ENCODE measurements around the gene FAM200B. TPM values are rescaled to one million over a fixed set of nuclear protein-coding genes. Genes with fewer than 3 reads are reported as not detected.

FAM200B gene
- polyA plus RNA-seq, 1 of the 3 experiments (the other 2 are of a cell fraction), result 46.3 TPM

DNA sequence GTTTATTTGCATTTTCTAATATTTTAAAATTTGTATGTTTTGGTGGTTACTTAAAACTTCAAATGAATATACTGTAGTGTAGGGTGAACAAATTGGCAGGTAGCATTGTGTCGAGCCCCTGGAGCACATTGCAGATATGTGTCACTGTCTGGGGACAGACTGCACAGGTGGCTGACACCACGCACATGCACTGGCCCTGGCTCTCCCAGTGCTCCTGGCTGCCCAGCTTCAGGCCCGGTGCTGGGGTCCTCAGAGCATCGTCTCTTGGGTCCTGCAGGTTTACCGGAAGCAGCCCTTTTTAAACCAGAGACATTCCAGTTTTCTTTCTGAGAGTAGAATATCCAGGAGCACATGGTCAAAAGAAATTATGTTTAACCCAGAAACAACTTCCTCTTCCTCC, 36.8 kb downstream of the FAM200B start (continued):
- TF ChIP-seq, protein P1, sequence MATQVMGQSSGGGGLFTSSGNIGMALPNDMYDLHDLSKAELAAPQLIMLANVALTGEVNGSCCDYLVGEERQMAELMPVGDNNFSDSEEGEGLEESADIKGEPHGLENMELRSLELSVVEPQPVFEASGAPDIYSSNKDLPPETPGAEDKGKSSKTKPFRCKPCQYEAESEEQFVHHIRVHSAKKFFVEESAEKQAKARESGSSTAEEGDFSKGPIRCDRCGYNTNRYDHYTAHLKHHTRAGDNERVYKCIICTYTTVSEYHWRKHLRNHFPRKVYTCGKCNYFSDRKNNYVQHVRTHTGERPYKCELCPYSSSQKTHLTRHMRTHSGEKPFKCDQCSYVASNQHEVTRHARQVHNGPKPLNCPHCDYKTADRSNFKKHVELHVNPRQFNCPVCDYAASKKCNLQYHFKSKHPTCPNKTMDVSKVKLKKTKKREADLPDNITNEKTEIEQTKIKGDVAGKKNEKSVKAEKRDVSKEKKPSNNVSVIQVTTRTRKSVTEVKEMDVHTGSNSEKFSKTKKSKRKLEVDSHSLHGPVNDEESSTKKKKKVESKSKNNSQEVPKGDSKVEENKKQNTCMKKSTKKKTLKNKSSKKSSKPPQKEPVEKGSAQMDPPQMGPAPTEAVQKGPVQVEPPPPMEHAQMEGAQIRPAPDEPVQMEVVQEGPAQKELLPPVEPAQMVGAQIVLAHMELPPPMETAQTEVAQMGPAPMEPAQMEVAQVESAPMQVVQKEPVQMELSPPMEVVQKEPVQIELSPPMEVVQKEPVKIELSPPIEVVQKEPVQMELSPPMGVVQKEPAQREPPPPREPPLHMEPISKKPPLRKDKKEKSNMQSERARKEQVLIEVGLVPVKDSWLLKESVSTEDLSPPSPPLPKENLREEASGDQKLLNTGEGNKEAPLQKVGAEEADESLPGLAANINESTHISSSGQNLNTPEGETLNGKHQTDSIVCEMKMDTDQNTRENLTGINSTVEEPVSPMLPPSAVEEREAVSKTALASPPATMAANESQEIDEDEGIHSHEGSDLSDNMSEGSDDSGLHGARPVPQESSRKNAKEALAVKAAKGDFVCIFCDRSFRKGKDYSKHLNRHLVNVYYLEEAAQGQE (IDR thresholded peaks at IDR 0.05; ENCODE audit: low read depth, low read length), result no peak
- TF ChIP-seq RAD21 (IDR thresholded peaks at IDR 0.05; ENCODE audit: low read length) (no peak), FOXJ3 (CRISPR knock-in tag; IDR thresholded peaks at IDR 0.05) (no peak), RCOR1 (IDR thresholded peaks at IDR 0.05; ENCODE audit: low read length) (no peak)

DNA sequence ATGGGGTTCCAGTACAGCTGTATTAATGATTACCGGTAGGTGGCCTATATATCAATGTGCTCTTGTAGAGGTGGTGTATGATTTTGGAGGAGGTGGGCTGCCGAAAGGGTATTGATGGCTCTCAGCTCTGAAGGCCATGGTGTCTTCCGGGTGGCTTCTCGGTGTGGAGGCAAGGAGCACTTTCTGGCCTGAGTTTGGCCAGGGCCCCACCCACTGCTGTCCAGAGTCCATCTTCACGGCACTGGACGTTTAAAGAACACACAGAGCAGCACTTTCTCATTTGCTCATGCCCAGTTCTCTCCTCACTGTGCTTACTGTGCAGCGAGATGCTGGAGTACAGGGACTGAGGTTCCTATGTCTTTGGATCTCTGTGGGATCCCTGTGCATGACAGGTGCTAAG, 37.3 kb downstream of the FAM200B start:
- DNase-seq, result no peak
- no peaks in the 10 kb centered on the region for H3K9me2 ChIP-seq
- no peaks in the 10 kb centered on the region for H3F3A ChIP-seq (replicated peaks; ENCODE audit: insufficient read depth)
- CTCF ChIA-PET, result interaction anchor here (1.0 to 3.8 kb wide), 2 partner anchors 11 to 87 kb away, joined by 3 to 14 read pairs; no protein-coding TSS in a partner anchor
- no peak overlapping the region for H3K27ac ChIP-seq (ENCODE audit: low read depth in 2 of 2, low read length in 1 of 2)
- no peak overlapping the region for H2AFZ ChIP-seq (ENCODE audit: low read depth)
- no peaks in the 10 kb centered on the region for H3K9me3 ChIP-seq
- no peaks in the 10 kb centered on the region for H3K36me3 ChIP-seq (replicated peaks in 1 of 2; ENCODE audit: control insufficient read depth in 1 of 2, insufficient read depth in 2 of 2, low read length in 1 of 2)
- WGBS (ENCODE audit: low lambda C conversion rate), result 85% methylated on average over 7 of the region's 7 CpGs
- no peak overlapping the region for H3K4me2 ChIP-seq
- TF ChIP-seq, protein P2, sequence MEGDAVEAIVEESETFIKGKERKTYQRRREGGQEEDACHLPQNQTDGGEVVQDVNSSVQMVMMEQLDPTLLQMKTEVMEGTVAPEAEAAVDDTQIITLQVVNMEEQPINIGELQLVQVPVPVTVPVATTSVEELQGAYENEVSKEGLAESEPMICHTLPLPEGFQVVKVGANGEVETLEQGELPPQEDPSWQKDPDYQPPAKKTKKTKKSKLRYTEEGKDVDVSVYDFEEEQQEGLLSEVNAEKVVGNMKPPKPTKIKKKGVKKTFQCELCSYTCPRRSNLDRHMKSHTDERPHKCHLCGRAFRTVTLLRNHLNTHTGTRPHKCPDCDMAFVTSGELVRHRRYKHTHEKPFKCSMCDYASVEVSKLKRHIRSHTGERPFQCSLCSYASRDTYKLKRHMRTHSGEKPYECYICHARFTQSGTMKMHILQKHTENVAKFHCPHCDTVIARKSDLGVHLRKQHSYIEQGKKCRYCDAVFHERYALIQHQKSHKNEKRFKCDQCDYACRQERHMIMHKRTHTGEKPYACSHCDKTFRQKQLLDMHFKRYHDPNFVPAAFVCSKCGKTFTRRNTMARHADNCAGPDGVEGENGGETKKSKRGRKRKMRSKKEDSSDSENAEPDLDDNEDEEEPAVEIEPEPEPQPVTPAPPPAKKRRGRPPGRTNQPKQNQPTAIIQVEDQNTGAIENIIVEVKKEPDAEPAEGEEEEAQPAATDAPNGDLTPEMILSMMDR (IDR thresholded peaks at IDR 0.05), result no peak
- no peaks in the 10 kb centered on the region for H3K79me2 ChIP-seq (ENCODE audit: insufficient read depth)
- peaks cover 0 to 13% of the 10 kb centered on the region in 2 experiments; a peak in 2 of 4 replicates for H3K4me1 ChIP-seq (ENCODE audit: control insufficient read depth in 1 of 2, insufficient read depth in 2 of 2, low read depth in 1 of 2, low read length in 1 of 2)
- no peaks in the 10 kb centered on the region for H4K20me1 ChIP-seq (ENCODE audit: insufficient read depth)
- no peak overlapping the region for H3K4me3 ChIP-seq (ENCODE audit: low read depth in 2 of 2, low read length in 1 of 2)
- POLR2A ChIA-PET, result no interaction called here
- no peaks in the 10 kb centered on the region for H3K27me3 ChIP-seq (ENCODE audit: insufficient read depth)
- no peak overlapping the region for H3K9ac ChIP-seq

DNA sequence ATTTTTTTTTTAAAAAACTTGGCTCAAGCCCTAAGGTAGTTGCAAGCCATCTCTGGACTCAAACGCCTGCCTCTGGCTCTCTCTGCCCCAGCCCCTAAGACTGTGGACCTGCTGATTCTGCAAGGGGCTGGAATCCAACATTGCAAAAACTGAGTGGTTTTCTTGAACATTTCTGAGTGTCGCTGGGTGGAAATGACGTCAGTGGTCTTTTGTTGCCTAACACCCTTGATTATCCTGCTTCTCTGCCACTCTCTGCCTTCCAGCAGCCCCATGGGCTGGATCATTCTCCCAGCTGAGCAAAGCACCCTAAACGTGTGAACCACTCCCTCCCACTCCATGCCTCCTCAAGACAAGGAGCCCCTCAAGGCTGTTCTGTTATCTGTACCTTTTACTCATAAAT, 37.9 kb downstream of the FAM200B start:
- WGBS (ENCODE audit: low lambda C conversion rate), result 90% methylated on average over 4 of the region's 4 CpGs
- no peak for DNase-seq
- no peaks in the 10 kb centered on the region for H3K36me3 ChIP-seq (replicated peaks in 1 of 2; ENCODE audit: control insufficient read depth in 1 of 2, insufficient read depth in 2 of 2, low read length in 1 of 2)
- no peaks in the 10 kb centered on the region for H3K9me3 ChIP-seq
- CTCF ChIA-PET, result interaction anchor here (1.0 to 3.8 kb wide), 3 partner anchors 10 to 86 kb away, joined by 3 to 14 read pairs (median 3); no protein-coding TSS in a partner anchor
- POLR2A ChIA-PET, result interaction anchor here (0.7 kb wide), 1 partner anchor 14 kb away, joined by 3 read pairs; no protein-coding TSS in a partner anchor
- no peak overlapping the region for H3K9ac ChIP-seq
- H4K20me1 ChIP-seq (ENCODE audit: insufficient read depth), result no peaks in the 10 kb centered on the region
- no peak overlapping the region for H3K4me2 ChIP-seq
- no peaks in the 10 kb centered on the region for H3K27me3 ChIP-seq (ENCODE audit: insufficient read depth)
- H2AFZ ChIP-seq (ENCODE audit: low read depth), result no peak overlapping the region
- no peaks in the 10 kb centered on the region for H3K9me2 ChIP-seq
- no peak overlapping the region for H3K4me3 ChIP-seq (ENCODE audit: low read depth in 2 of 2, low read length in 1 of 2)
- no peak overlapping the region for H3K27ac ChIP-seq (ENCODE audit: low read depth in 2 of 2, low read length in 1 of 2)
- no peaks in the 10 kb centered on the region for H3F3A ChIP-seq (replicated peaks; ENCODE audit: insufficient read depth)
- H3K4me1 ChIP-seq (ENCODE audit: control insufficient read depth in 1 of 2, insufficient read depth in 2 of 2, low read depth in 1 of 2, low read length in 1 of 2), result peaks cover 0 to 13% of the 10 kb centered on the region in 2 experiments; a peak in 2 of 4 replicates
- no peaks in the 10 kb centered on the region for H3K79me2 ChIP-seq (ENCODE audit: insufficient read depth)
- TF ChIP-seq RFX5 (IDR thresholded peaks at IDR 0.05; ENCODE audit: low read length), result no peak
- TF ChIP-seq, protein P3, sequence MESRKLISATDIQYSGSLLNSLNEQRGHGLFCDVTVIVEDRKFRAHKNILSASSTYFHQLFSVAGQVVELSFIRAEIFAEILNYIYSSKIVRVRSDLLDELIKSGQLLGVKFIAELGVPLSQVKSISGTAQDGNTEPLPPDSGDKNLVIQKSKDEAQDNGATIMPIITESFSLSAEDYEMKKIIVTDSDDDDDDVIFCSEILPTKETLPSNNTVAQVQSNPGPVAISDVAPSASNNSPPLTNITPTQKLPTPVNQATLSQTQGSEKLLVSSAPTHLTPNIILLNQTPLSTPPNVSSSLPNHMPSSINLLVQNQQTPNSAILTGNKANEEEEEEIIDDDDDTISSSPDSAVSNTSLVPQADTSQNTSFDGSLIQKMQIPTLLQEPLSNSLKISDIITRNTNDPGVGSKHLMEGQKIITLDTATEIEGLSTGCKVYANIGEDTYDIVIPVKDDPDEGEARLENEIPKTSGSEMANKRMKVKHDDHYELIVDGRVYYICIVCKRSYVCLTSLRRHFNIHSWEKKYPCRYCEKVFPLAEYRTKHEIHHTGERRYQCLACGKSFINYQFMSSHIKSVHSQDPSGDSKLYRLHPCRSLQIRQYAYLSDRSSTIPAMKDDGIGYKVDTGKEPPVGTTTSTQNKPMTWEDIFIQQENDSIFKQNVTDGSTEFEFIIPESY (IDR thresholded peaks at IDR 0.05; ENCODE audit: borderline replicate concordance, low read depth), result no peak
- no peak for TF ChIP-seq RXRA (IDR thresholded peaks at IDR 0.05; ENCODE audit: borderline replicate concordance, low read depth)
- TF ChIP-seq, protein P4, sequence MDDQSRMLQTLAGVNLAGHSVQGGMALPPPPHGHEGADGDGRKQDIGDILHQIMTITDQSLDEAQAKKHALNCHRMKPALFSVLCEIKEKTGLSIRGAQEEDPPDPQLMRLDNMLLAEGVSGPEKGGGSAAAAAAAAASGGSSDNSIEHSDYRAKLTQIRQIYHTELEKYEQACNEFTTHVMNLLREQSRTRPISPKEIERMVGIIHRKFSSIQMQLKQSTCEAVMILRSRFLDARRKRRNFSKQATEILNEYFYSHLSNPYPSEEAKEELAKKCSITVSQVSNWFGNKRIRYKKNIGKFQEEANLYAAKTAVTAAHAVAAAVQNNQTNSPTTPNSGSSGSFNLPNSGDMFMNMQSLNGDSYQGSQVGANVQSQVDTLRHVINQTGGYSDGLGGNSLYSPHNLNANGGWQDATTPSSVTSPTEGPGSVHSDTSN (IDR thresholded peaks at IDR 0.05), result no peak
- TF ChIP-seq MEF2A (IDR thresholded peaks at IDR 0.05; ENCODE audit: borderline replicate concordance, low read depth), result no peak
- TF ChIP-seq EP300 (IDR thresholded peaks at IDR 0.05; ENCODE audit: borderline replicate concordance in 1 of 2, low read depth in 1 of 2, low read length in 1 of 2), result no peak
- no peak for TF ChIP-seq FOXM1 (IDR thresholded peaks at IDR 0.05; ENCODE audit: low read depth)
- no peak for TF ChIP-seq RCOR1 (IDR thresholded peaks at IDR 0.05; ENCODE audit: low read length)
- TF ChIP-seq, protein P5, sequence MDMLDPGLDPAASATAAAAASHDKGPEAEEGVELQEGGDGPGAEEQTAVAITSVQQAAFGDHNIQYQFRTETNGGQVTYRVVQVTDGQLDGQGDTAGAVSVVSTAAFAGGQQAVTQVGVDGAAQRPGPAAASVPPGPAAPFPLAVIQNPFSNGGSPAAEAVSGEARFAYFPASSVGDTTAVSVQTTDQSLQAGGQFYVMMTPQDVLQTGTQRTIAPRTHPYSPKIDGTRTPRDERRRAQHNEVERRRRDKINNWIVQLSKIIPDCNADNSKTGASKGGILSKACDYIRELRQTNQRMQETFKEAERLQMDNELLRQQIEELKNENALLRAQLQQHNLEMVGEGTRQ (IDR thresholded peaks at IDR 0.05; ENCODE audit: borderline replicate concordance, low read depth, low read length), result no peak
- TF ChIP-seq, protein P6, sequence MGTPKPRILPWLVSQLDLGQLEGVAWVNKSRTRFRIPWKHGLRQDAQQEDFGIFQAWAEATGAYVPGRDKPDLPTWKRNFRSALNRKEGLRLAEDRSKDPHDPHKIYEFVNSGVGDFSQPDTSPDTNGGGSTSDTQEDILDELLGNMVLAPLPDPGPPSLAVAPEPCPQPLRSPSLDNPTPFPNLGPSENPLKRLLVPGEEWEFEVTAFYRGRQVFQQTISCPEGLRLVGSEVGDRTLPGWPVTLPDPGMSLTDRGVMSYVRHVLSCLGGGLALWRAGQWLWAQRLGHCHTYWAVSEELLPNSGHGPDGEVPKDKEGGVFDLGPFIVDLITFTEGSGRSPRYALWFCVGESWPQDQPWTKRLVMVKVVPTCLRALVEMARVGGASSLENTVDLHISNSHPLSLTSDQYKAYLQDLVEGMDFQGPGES (IDR thresholded peaks at IDR 0.05; ENCODE audit: low read depth, low read length), result no peak
